GF-D8 (cell line): ENCODE measurements around the gene ARL6IP6.

ENCODE experiments used
- DNase-seq: peaks from one replicate; lab custom pipeline; 2025; lab: John Stamatoyannopoulos, UW

The ARL6IP6 gene

GRCh38 chr2:152804687-152805408, 86.4 kb downstream of the ARL6IP6 start:
- no peak for DNase-seq

DNA sequence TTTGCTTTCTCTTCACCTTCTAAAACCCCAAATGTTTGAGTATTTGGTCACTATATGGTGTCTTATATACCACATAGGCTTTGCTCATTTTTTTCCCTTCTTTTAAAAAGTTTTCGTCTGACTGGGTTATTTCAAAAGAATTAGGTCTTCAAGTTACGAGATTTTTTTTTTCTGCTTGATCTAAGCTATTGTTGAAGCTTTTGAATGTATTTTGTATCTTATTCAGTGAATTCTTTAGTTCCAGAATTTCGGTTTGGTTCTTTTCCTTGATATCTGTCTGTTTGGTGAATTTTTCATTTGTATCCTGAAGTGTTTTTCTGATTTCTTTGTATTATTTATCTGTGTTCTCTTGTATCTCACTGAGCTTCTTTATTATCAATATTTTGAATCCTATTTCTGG, 93.5 kb downstream of the ARL6IP6 start:
- DNase-seq = no peak
